DOHH2 (cell line): Measurements from ENCODE around the gene NAA60.

Experiments
- H3F3A ChIP-seq: fragments of 200-600 bp; sonication (generic), shearing (Covaris generic); 2 replicates; pipeline ENCODE4 v1.6.0; 2016; ENCODE audit warnings: antibody characterized with exemption, mild to moderate bottlenecking; ENCODE audit not compliant: control insufficient read depth, insufficient read depth
- H3K27ac ChIP-seq: fragments of 200-600 bp; sonication (generic); 2 replicates; pipeline ENCODE4 v1.5.1; 2014; ENCODE audit warnings: low read depth, mild to moderate bottlenecking, low read length, moderate library complexity
- H3K27me3 ChIP-seq: fragments of 200-600 bp; sonication (generic); 2 replicates; pipeline ENCODE4 v1.6.1; 2014; ENCODE audit warnings: mild to moderate bottlenecking, low read length, mixed read lengths; ENCODE audit not compliant: control insufficient read depth
- H3K36me3 ChIP-seq: fragments of 200-600 bp; sonication (generic); 2 replicates; pipeline ENCODE4 v1.6.1; 2014; ENCODE audit warnings: mild to moderate bottlenecking, low read length, moderate library complexity, mixed read lengths; ENCODE audit not compliant: control insufficient read depth
- H3K4me1 ChIP-seq: fragments of 200-600 bp; sonication (generic); 2 replicates; pipeline ENCODE4 v1.6.1; 2014; ENCODE audit warnings: mild to moderate bottlenecking, low read length, mixed read lengths; ENCODE audit not compliant: control insufficient read depth
- H3K4me2 ChIP-seq: fragments of 200-600 bp; sonication (generic); 2 replicates; pipeline ENCODE4 v1.6.0; 2014; ENCODE audit warnings: mild to moderate bottlenecking, low read length, moderate library complexity
- H3K4me3 ChIP-seq: fragments of 200-600 bp; sonication (generic); 2 replicates; pipeline ENCODE4 v1.5.1; 2014; ENCODE audit warnings: mild to moderate bottlenecking, low read length, mixed read lengths
- H3K79me2 ChIP-seq: fragments of 200-600 bp; sonication (generic); 2 replicates; pipeline ENCODE4 v1.6.1; 2014; ENCODE audit warnings: mild to moderate bottlenecking, low read length, mixed read lengths; ENCODE audit not compliant: control insufficient read depth
- H3K9me2 ChIP-seq: fragments of 200-600 bp; sonication (generic); replicated peaks from 2 replicates; pipeline ENCODE4 v1.6.1; 2014; ENCODE audit warnings: mild to moderate bottlenecking, low read length, mixed read lengths; ENCODE audit not compliant: control insufficient read depth
- H3K9me3 ChIP-seq: fragments of 200-600 bp; sonication (generic); 2 replicates; pipeline ENCODE4 v1.6.1; 2014; ENCODE audit warnings: antibody characterized with exemption, low read length, mixed read lengths; ENCODE audit not compliant: control insufficient read depth, insufficient read depth
- H4K20me1 ChIP-seq: fragments of 200-600 bp; sonication (generic); 2 replicates; pipeline ENCODE4 v1.6.0; 2014; ENCODE audit warnings: low read depth, mild to moderate bottlenecking, antibody characterized with exemption, low read length, moderate library complexity; ENCODE audit not compliant: control insufficient read depth, insufficient read depth
- CTCF ChIP-seq: fragments of 200-600 bp; sonication (generic); IDR thresholded peaks from one replicate; pipeline ENCODE4 v1.5.1; 2014; ENCODE audit warnings: antibody characterized with exemption, mild to moderate bottlenecking, low read depth, low read length; ENCODE audit not compliant: poor library complexity, severe bottlenecking
- EZH2phosphoT487 ChIP-seq: fragments of 200-600 bp; sonication (generic); IDR thresholded peaks from 2 replicates; pipeline ENCODE4 v1.6.1; 2017; ENCODE audit warnings: borderline replicate concordance, mild to moderate bottlenecking, antibody characterized with exemption, low read length, moderate library complexity, mixed read lengths

The NAA60 gene

DNA sequence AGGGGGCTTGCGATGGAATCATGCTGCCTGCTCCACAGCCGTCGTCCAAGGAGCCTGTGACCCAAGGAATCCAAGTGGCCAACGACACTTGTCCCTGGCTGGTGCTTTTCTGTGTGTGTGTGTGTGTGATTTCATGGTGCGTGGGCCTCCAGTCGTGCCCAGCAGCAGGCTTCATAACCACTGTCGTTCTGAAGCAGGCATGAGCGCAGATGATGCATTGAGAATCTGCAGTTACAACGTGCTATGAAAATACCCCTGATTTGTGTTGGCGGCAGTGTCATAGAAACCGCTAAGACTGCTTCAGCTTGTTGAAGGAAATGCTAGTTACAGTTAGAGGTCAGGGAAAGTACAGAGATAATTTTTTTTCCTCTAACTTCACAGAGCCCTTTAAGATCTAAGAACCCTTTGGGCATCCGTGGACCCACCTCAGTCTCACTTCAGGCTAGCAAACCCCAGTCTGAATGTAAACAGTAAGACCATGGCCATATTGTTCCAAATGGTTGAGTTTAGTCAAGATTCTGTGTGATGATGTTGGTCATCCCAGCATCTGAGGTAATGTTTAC lies 36.3 kb downstream of the NAA60 start:
- TF ChIP-seq EZH2phosphoT487 (no peak), CTCF (no peak)
- Histone ChIP-seq H3K27ac (no peak overlapping the region), H3K4me2 (no peak overlapping the region), H3K27me3 (no peaks in the 10 kb centered on the region), H3F3A (no peaks in the 10 kb centered on the region), H3K36me3 (peaks cover 41% of the 10 kb centered on the region), H3K9me2 (no peaks in the 10 kb centered on the region), H3K4me1 (no peaks in the 10 kb centered on the region), H3K9me3 (no peaks in the 10 kb centered on the region), H3K4me3 (no peak overlapping the region), H3K79me2 (peaks cover 23% of the 10 kb centered on the region), H4K20me1 (no peaks in the 10 kb centered on the region)

- Histone ChIP-seq H3K4me3 (no peak overlapping the region), H3K9me3 (no peaks in the 10 kb centered on the region), H3F3A (no peaks in the 10 kb centered on the region), H4K20me1 (no peaks in the 10 kb centered on the region), H3K4me1 (no peaks in the 10 kb centered on the region), H3K27ac (no peak overlapping the region), H3K79me2 (peaks cover 12% of the 10 kb centered on the region), H3K4me2 (no peak overlapping the region), H3K27me3 (no peaks in the 10 kb centered on the region), H3K9me2 (no peaks in the 10 kb centered on the region), H3K36me3 (peaks cover 52% of the 10 kb centered on the region)
- TF ChIP-seq EZH2phosphoT487 (no peak), CTCF (no peak)
These were observed 37.6 kb downstream of the NAA60 start for GRCh38 chr16:3480901-3481695.

- TF ChIP-seq CTCF (no peak), EZH2phosphoT487 (no peak)
- H3K27ac ChIP-seq, result no peak overlapping the region
These were observed 38.5 kb downstream of the NAA60 start for GRCh38 chr16:3481696-3482658.

More at GRCh38 chr16:3481696-3482658, 38.5 kb downstream of the NAA60 start:
- H3K36me3 ChIP-seq, result peaks cover 57% of the 10 kb centered on the region
- H3K4me3 ChIP-seq, result no peak overlapping the region
- peaks cover 8% of the 10 kb centered on the region; the same call in 1 of the 2 replicates for H3K79me2 ChIP-seq
- no peaks in the 10 kb centered on the region for H3F3A ChIP-seq
- H3K9me3 ChIP-seq, result no peaks in the 10 kb centered on the region
- no peaks in the 10 kb centered on the region for H3K4me1 ChIP-seq
- H3K4me2 ChIP-seq, result no peak overlapping the region
- no peaks in the 10 kb centered on the region for H4K20me1 ChIP-seq
- H3K9me2 ChIP-seq, result no peaks in the 10 kb centered on the region
- H3K27me3 ChIP-seq, result no peaks in the 10 kb centered on the region
